Measurements from ENCODE around the gene CLCNKA. TPM values are rescaled to one million over a fixed set of nuclear protein-coding genes. Genes with fewer than 3 reads are reported as not detected.
"Not testable (repeated sequence)": the region's sequence is repeated elsewhere in the genome, so short reads cannot be mapped to it uniquely, and the experiment has no call there.

Gene CLCNKA
- total RNA-seq, 1 donor from 2014 or later, result not detected

DNA sequence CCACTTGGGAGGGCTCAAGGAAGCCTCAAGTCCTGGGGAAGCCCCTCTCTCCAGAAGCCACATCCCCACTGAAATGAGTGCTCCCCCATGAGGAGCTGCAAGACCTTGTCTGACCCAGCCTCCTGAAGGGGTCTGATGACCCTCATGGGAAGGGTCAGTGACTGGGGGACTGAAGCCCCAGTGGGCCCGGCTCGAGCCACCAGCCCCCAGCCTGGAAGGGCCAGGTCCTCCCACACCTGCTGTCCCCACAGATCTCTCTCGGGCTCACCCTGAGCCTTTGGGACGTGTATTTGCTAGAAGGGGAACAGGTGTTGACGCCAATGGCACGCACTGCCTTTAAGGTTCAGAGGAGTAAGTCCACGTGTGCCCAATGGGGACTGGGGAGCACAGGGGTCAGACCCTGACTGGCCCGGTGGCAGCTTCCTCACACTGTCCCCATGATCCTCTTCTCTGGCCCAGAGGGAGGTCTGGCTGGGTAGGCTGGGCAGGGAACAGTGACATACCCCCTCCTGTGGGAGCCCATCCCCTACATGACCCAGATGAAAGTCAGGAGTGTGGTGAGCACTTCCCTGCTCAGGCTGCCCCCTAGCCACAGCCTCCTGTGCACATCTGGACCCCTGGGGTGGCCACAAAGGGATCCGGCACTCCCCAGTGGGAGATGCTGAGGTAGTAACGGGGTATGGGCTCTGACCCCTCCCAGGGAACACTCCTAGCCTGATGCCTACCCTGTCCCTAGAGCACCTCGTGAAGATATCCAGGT lies 30.2 kb upstream of the CLCNKA start:
- DNase-seq, result peak; percentile 54
- H3K9me3 Mint-ChIP-seq, result no peaks in the 10 kb centered on the region
- H3K27ac Mint-ChIP-seq, result no peak overlapping the region
- intact Hi-C loops (cut with micrococcal nuclease), result no loop called here
- H3K4me3 Mint-ChIP-seq, result no peak overlapping the region
- peaks cover 4% of the 10 kb centered on the region for H3K27me3 Mint-ChIP-seq
- H3K4me1 Mint-ChIP-seq, result peaks cover 3% of the 10 kb centered on the region
- no peaks in the 10 kb centered on the region for H3K36me3 Mint-ChIP-seq (ENCODE audit: low read depth)

GRCh38 chr1:15992187-15992553 lies 29.7 kb upstream of the CLCNKA start:
- Mint-ChIP-seq H3K9me3 (no peaks in the 10 kb centered on the region), H3K27me3 (peaks cover 4% of the 10 kb centered on the region), H3K4me1 (peaks cover 3% of the 10 kb centered on the region), H3K36me3 (ENCODE audit: low read depth) (no peaks in the 10 kb centered on the region), H3K4me3 (no peak overlapping the region), H3K27ac (no peak overlapping the region)
- DNase-seq, result peak; percentile 53
- intact Hi-C loops (cut with micrococcal nuclease), result no loop called here

DNA sequence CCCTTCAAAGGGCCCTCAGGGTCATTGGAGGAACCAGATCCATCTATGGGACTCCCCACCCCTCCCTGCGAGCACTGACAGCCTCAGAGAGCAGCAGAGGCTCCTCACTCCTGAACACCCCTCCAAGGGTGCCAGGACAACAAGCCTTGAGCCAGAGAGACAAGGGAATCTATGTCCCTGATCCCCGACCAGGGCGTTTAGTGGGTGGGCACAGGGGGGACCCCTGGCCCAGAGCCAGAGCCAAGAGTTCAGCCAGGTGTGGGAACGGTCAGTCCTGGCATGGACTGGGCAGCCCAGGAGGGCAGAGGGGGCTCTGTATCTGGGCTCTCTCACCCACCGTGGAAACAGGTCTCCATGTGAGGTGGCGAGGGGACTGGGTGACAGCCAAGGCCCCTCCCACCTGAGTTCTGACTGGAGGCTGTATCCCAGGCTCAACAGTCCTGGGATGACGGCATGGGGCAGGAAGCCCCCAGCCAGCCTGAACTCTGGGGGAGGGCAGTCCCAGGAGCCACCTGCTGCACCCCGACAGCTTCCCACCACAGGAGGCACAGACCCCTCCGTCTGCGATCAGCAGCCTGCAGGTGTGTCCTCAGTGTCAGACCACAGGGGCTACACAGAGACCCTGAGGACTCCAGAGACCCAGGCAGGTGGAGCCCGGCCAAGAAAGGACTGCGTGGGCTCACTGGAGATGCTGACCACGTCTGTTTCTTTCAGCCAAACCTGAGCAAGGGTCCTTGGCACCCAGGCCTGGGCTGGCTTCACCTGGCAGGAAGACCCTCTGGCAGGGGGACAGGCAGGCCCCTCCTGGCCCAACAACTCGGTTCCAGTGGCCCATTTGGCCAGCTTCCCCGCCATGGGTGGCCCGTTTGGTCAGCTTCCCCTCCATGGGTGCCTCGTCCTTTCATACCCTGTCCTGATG lies 29.0 kb upstream of the CLCNKA start:
- peaks cover 4% of the 10 kb centered on the region for H3K27me3 Mint-ChIP-seq
- no peak for DNase-seq
- H3K4me3 Mint-ChIP-seq, result no peak overlapping the region
- no peaks in the 10 kb centered on the region for H3K9me3 Mint-ChIP-seq
- intact Hi-C loops (cut with micrococcal nuclease), result no loop called here
- no peak overlapping the region for H3K27ac Mint-ChIP-seq
- H3K36me3 Mint-ChIP-seq (ENCODE audit: low read depth), result no peaks in the 10 kb centered on the region
- peaks cover 3% of the 10 kb centered on the region for H3K4me1 Mint-ChIP-seq

- Mint-ChIP-seq H3K36me3 (ENCODE audit: low read depth) (no peaks in the 10 kb centered on the region), H3K9me3 (no peaks in the 10 kb centered on the region)
These were observed 28.2 kb upstream of the CLCNKA start for GRCh38 chr1:15993666-15994065.

DNA sequence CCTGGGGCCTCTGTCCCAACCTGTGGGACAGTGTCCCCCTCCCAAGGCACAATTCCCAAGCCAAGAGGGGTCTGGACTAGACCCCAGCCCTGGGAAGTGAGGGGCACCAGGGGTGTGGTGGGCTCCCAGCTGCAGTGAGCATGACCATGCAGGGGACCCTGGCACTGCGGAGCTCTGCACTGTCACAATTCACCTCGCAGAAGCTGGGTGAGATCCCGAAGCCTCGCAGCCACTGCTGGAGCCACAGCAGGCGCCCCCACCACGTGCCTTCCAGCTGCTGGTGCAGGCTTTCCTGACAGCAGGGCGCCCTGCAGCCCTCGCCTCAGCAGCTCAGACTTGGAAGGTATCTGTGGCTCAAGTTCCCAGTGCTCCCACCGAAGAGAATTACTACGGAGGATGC lies 27.8 kb upstream of the CLCNKA start:
- intact Hi-C loops (cut with micrococcal nuclease), result no loop called here
- Mint-ChIP-seq H3K27me3 (peaks cover 4% of the 10 kb centered on the region), H3K4me1 (peaks cover 3% of the 10 kb centered on the region), H3K9me3 (no peaks in the 10 kb centered on the region), H3K27ac (no peak overlapping the region), H3K36me3 (ENCODE audit: low read depth) (no peaks in the 10 kb centered on the region), H3K4me3 (no peak overlapping the region)
- peak; percentile 55 for DNase-seq

More at GRCh38 chr1:15993666-15994065, 28.2 kb upstream of the CLCNKA start:
- no peak overlapping the region for H3K27ac Mint-ChIP-seq
- peaks cover 3% of the 10 kb centered on the region for H3K4me1 Mint-ChIP-seq
- H3K27me3 Mint-ChIP-seq, result peaks cover 7% of the 10 kb centered on the region
- intact Hi-C loops (cut with micrococcal nuclease), result no loop called here
- DNase-seq, result no peak
- no peak overlapping the region for H3K4me3 Mint-ChIP-seq

DNA sequence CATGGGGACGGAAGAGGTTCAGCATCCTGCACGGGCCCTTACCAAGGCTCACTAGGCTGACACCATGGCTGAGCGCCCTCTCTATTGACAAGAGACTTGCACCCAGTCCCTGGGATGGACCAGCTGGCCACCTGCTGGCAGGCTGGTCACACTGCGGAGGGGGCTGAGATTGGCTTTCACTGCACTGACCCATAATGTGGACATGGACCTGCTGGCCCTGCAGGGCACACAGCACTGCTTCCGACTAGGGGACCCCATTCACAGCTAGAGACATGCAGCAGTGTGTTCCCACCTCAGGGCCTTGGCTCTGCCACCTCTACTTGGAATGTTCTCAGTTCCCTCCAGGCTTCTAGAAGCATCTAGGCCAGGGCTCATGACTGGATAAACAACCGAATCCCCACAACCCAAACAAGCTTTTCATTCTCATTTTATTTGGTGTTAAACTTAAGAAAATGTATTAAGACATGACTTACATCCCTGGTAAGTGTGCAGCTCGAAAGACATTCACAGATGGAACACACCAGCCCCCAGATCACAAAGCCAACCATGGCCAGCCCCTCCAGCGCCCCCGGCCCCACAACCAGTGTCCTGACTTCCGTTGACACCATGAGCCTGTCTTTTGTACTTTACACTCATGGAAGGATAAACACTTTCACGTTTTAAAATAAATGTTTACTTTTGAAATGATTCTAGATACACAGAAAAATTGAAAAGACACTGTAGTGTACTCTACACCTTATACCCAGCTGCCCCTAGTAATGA lies 27.1 kb upstream of the CLCNKA start:
- DNase-seq, result peak; percentile 84
- Mint-ChIP-seq H3K27me3 (peaks cover 5% of the 10 kb centered on the region), H3K9me3 (no peaks in the 10 kb centered on the region), H3K4me3 (no peak overlapping the region), H3K27ac (no peak overlapping the region), H3K4me1 (peaks cover 3% of the 10 kb centered on the region), H3K36me3 (ENCODE audit: low read depth) (no peaks in the 10 kb centered on the region)
- intact Hi-C loops (cut with micrococcal nuclease), result no loop called here

DNA sequence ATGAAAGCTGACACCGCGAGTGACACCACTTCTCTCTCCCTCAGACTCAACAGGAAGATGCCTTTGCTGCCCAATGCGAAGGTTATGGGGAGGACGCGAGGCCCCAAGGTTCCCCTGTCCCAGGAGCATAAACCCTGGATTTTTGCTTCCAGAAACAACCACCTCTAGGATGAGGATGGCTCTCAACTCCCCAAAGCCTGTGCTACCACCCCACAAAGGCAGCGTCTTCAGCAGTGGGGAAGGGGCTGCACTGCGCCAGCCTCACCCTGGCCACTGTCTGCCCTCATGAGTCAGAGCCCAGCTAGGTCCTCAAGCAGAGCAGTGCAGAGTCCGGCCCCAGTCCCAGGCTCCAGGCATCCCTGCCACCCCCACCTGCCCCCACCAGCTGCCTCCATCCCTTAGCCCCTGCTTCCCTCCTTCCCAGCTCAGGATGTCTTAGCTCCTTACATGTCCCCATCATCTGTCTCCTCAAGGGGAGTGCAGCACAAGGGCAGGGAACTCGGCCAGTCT lies 24.7 kb upstream of the CLCNKA start:
- Mint-ChIP-seq H3K36me3 (ENCODE audit: low read depth) (no peaks in the 10 kb centered on the region), H3K4me3 (no peak overlapping the region), H3K9me3 (no peaks in the 10 kb centered on the region), H3K4me1 (peaks cover 3% of the 10 kb centered on the region), H3K27me3 (peaks cover 5% of the 10 kb centered on the region), H3K27ac (no peak overlapping the region)
- intact Hi-C loops (cut with micrococcal nuclease), result loop anchor here (2.0 kb wide), 1 partner anchor 182 kb away; no protein-coding TSS in a partner anchor
- DNase-seq, result no peak

DNA sequence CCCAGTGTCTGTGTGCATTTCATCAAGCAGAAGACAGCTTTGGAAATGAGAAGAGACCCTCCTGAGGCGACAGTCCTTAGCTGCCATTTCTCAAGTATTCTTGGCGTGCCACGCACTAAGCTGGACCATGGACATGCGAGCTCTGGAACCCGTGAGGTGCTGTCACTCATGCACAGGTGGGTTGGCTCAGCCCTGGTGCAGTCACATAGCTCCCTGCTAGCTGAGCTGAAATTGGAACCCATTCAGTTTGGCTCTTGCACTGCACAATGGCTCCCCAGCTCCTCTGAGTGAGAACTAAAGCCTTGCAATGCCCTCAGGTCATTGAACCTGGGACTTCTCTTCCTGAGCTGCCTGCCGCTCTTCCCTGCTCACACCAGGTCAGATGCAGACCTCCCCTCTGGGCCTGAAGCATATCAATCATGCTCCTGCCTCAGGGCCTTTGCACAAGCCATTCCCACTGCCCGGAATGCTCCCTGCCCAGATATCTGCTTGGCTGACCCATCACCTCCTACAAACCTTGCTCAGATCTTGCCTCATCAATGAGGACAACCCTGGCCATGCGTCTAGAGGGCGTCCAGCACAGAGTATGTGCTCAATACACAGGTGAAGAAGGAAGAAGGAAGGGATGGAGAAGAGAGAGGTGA lies 24.1 kb upstream of the CLCNKA start:
- H3K4me1 Mint-ChIP-seq, result peaks cover 3% of the 10 kb centered on the region
- intact Hi-C loops (cut with micrococcal nuclease), result loop anchor here (2.0 kb wide), 1 partner anchor 183 kb away; no protein-coding TSS in a partner anchor

GRCh38 chr1:15998929-15999328 lies 22.9 kb upstream of the CLCNKA start:
- Mint-ChIP-seq H3K4me1 (peaks cover 3% of the 10 kb centered on the region), H3K4me3 (no peak overlapping the region), H3K27ac (no peak overlapping the region), H3K36me3 (ENCODE audit: low read depth) (no peaks in the 10 kb centered on the region), H3K27me3 (peaks cover 5% of the 10 kb centered on the region), H3K9me3 (no peaks in the 10 kb centered on the region)
- DNase-seq, result no peak
- intact Hi-C loops (cut with micrococcal nuclease), result no loop called here

More for the DNA sequence above, 24.1 kb upstream of the CLCNKA start:
- no peak for DNase-seq
- peaks cover 5% of the 10 kb centered on the region for H3K27me3 Mint-ChIP-seq
- no peak overlapping the region for H3K4me3 Mint-ChIP-seq
- H3K36me3 Mint-ChIP-seq (ENCODE audit: low read depth), result no peaks in the 10 kb centered on the region
- no peak overlapping the region for H3K27ac Mint-ChIP-seq
- no peaks in the 10 kb centered on the region for H3K9me3 Mint-ChIP-seq

DNA sequence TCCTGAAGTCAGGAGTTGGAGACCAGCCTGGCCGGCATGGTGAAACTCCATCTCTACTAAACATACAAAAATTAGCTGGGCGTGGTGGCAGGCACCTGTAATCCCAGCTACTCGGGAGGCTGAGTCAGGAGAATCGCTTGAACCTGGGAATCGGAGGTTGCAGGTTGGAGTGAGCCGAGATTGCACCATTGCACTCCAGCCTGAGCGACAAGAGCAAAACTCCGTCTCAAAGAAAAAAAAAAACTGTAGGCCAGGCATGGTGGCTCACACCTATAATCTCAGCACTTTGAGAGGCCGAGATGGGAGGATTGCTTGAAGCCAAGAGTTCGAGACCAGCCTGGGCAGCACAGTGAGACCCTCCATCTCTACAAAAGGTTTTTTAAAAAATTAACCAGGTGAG lies 20.6 kb upstream of the CLCNKA start:
- H3K4me1 Mint-ChIP-seq; DNase-seq; H3K27ac Mint-ChIP-seq; H3K4me3 Mint-ChIP-seq; H3K27me3 Mint-ChIP-seq; intact Hi-C loops (cut with micrococcal nuclease); H3K36me3 Mint-ChIP-seq (ENCODE audit: low read depth); H3K9me3 Mint-ChIP-seq: not testable (repeated sequence)

DNA sequence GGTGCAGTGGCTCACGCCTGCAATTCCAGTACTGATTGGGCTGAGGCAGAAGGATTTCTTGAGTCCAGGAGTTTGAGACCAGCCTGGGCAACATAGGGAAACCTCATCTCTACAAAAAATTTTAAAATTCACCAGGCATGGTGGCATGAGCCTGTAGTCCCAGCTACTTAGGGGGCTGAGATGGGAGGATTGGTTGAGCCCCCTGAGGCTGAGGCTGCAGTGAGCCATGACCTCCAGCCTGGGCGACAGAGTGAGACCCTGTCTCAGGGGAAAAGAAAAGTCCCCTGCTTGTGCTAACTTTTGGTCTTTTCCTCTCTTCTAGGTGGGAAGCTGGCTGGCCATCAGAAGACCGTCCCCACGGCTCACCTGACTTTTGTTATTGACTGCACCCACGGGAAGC lies 16.2 kb upstream of the CLCNKA start:
- H3K4me1 Mint-ChIP-seq, result peaks cover 17% of the 10 kb centered on the region
- no peaks in the 10 kb centered on the region for H3K9me3 Mint-ChIP-seq
- no peaks in the 10 kb centered on the region for H3K36me3 Mint-ChIP-seq (ENCODE audit: low read depth)
- H3K27ac Mint-ChIP-seq, result no peak overlapping the region
- DNase-seq, result no peak
- H3K4me3 Mint-ChIP-seq, result no peak overlapping the region
- intact Hi-C loops (cut with micrococcal nuclease), result no loop called here
- no peaks in the 10 kb centered on the region for H3K27me3 Mint-ChIP-seq

- H3K9me3 Mint-ChIP-seq, result no peaks in the 10 kb centered on the region
- DNase-seq, result no peak
- no peak overlapping the region for H3K4me3 Mint-ChIP-seq
- intact Hi-C loops (cut with micrococcal nuclease), result no loop called here
- no peak overlapping the region for H3K27ac Mint-ChIP-seq
- H3K36me3 Mint-ChIP-seq (ENCODE audit: low read depth), result no peaks in the 10 kb centered on the region
- H3K4me1 Mint-ChIP-seq, result peaks cover 17% of the 10 kb centered on the region
- H3K27me3 Mint-ChIP-seq, result no peaks in the 10 kb centered on the region
These were observed 15.8 kb upstream of the CLCNKA start for GRCh38 chr1:16006010-16006409.

All from activated CD4-positive, alpha-beta T cell treated with anti-CD3 and anti-CD28 coated beads, Interleukin-2, amount 10 ng/mL, durations not matched to agents 24 days and 14 days (primary cell).